A549 (cell line): Measurements from ENCODE around the gene TIMM9. TPM values are rescaled to one million over a fixed set of nuclear protein-coding genes. Genes with fewer than 3 reads are reported as not detected.

ENCODE experiments used
- ATAC-seq, 2 experiments: fragments of 200-7000 bp in 1 of 2; fragments of >200 bp in 1 of 2; cut with Nextera tagmentation in 1 of 2; cut with Tn5 transposase in 1 of 2; 3 replicates each; pipeline versions ENCODE4 v1.8.0 to v1.9.1; 2018 to 2020; ENCODE audit warnings: mild to moderate bottlenecking in 1 of 2, moderate library complexity in 1 of 2
- CTCF ChIA-PET: fragments of 300-600 bp; sonication (Branson Sonifier 250); formaldehyde crosslinking; extraction: SDS; loops from one replicate; lab custom pipeline; 2021; ENCODE audit warnings: antibody characterized with exemption, inconsistent platforms; lab: Yijun Ruan, JAX
- POLR2A ChIA-PET: fragments of 350-600 bp; formaldehyde crosslinking; extraction: SDS; loops from one replicate; lab custom pipeline; 2021; ENCODE audit warnings: antibody characterized with exemption, inconsistent platforms; lab: Yijun Ruan, JAX
- DNase-seq, 2 experiments: peaks; one replicate each; pipeline versions ENCODE4 v3.0.0 to v3.0.0-alpha.2; 2011 to 2016; ENCODE audit warnings: low read depth in 1 of 2, low spot score in 1 of 2
- FAIRE-seq: peaks from 2 replicates; lab custom pipeline; 2011; peaks lifted over from hg19 to GRCh38; lab: Jason Lieb, UNC
- H3K27ac ChIP-seq, 2 experiments: fragments of >200 bp; sonication (Bioruptor Twin); formaldehyde crosslinking; 3 replicates each; pipeline ENCODE4 v1.5.1; 2016 to 2017
- H3K4me1 ChIP-seq: fragments of >200 bp; sonication (Bioruptor Twin); formaldehyde crosslinking; 3 replicates; pipeline ENCODE4 v1.6.1; 2016
- H3K4me2 ChIP-seq: fragments of >200 bp; sonication (Bioruptor Twin); formaldehyde crosslinking; 3 replicates; pipeline ENCODE4 v1.6.1; 2016
- H3K4me3 ChIP-seq: fragments of >200 bp; sonication (Bioruptor Twin); formaldehyde crosslinking; 3 replicates; pipeline ENCODE4 v1.5.1; 2016
- H3K9me3 ChIP-seq: fragments of >200 bp; sonication (Bioruptor Twin); formaldehyde crosslinking; 3 replicates; pipeline ENCODE4 v1.6.1; 2016
- ATOH8 ChIP-seq: fragments of 250-450 bp; sonication (Bioruptor Pico); IDR thresholded peaks from 2 replicates; pipeline ENCODE4 v1.5.0; 2020; ENCODE audit warnings: low read depth, mild to moderate bottlenecking, moderate library complexity
- BHLHE40 ChIP-seq: IDR thresholded peaks from 2 replicates; pipeline ENCODE4 v1.6.1; 2012; ENCODE audit warnings: low read depth, low read length, inconsistent platforms
- CBX8 ChIP-seq: fragments of 200-600 bp; sonication (generic); IDR thresholded peaks from 2 replicates; pipeline ENCODE4 v1.6.1; 2016
- CHD4 ChIP-seq: fragments of 200-600 bp; sonication (generic); IDR thresholded peaks from 2 replicates; pipeline ENCODE4 v1.6.1; 2016; ENCODE audit warnings: antibody characterized with exemption, mild to moderate bottlenecking, borderline replicate concordance
- ESRRA ChIP-seq: fragments of 150-350 bp; IDR thresholded peaks from 2 replicates; pipeline ENCODE4 v1.6.1; 2014; ENCODE audit warnings: mild to moderate bottlenecking, low read length, borderline replicate concordance
- FOSB ChIP-seq: fragments of 250-450 bp; sonication (Bioruptor Pico); IDR thresholded peaks from 2 replicates; pipeline ENCODE4 v1.5.0; 2020; ENCODE audit warnings: mild to moderate bottlenecking, moderate library complexity
- FOSL2 ChIP-seq, 2 experiments: fragments of 450-650 bp in 1 of 2; fragments of >200 bp in 1 of 2; sonication (Bioruptor Twin) in 1 of 2; formaldehyde crosslinking; IDR thresholded peaks; 2 replicates each; pipeline versions ENCODE4 v1.5.0 to v1.6.1; 2016 to 2020; ENCODE audit warnings: mild to moderate bottlenecking in 1 of 2, moderate library complexity in 1 of 2
- GATA3 ChIP-seq: IDR thresholded peaks from 2 replicates; pipeline ENCODE4 v1.6.1; 2012; ENCODE audit warnings: borderline replicate concordance
- HDAC2 ChIP-seq: fragments of 200-600 bp; sonication (generic); IDR thresholded peaks from 2 replicates; pipeline ENCODE4 v1.6.1; 2016
- HMGXB4 ChIP-seq: fragments of 250-450 bp; sonication (Bioruptor Pico); IDR thresholded peaks from 2 replicates; pipeline ENCODE4 v1.5.0; 2021; ENCODE audit warnings: mild to moderate bottlenecking, moderate library complexity, borderline replicate concordance
- HOXA7 ChIP-seq: fragments of 250-450 bp; sonication (Bioruptor Pico); IDR thresholded peaks from 2 replicates; pipeline ENCODE4 v1.5.0; 2020; ENCODE audit warnings: mild to moderate bottlenecking, moderate library complexity
- HOXB5 ChIP-seq: fragments of 250-450 bp; sonication (Bioruptor Pico); IDR thresholded peaks from 2 replicates; pipeline ENCODE4 v1.5.0; 2020; ENCODE audit warnings: mild to moderate bottlenecking, moderate library complexity
- JUN ChIP-seq, 2 experiments: fragments of >200 bp; sonication (Bioruptor Twin); formaldehyde crosslinking; IDR thresholded peaks; 2 replicates in 1 of 2; 3 replicates in 1 of 2; pipeline ENCODE4 v1.6.1; 2016 to 2017
- MAFK ChIP-seq: fragments of 450-650 bp; IDR thresholded peaks from 2 replicates; pipeline ENCODE4 v1.6.1; 2014; ENCODE audit not compliant: partially characterized antibody
- MAX ChIP-seq: IDR thresholded peaks from 2 replicates; pipeline ENCODE4 v1.6.1; 2012
- MAZ ChIP-seq: fragments of 150-350 bp; IDR thresholded peaks from 2 replicates; pipeline ENCODE4 v1.6.1; 2014; ENCODE audit warnings: antibody characterized with exemption, low read depth, low read length, borderline replicate concordance
- NFE2L2 ChIP-seq: fragments of 150-350 bp; conservative IDR thresholded peaks from 2 replicates; pipeline ENCODE4 v1.6.1; 2014; ENCODE audit warnings: low read length
- POLR2A ChIP-seq: IDR thresholded peaks from 2 replicates; pipeline ENCODE4 v1.6.1; 2012; ENCODE audit warnings: mild to moderate bottlenecking, low read length
- RARB ChIP-seq: fragments of 250-450 bp; sonication (Bioruptor Pico); IDR thresholded peaks from 2 replicates; pipeline ENCODE4 v1.8.0; 2021; ENCODE audit warnings: mild to moderate bottlenecking, moderate library complexity
- RCOR1 ChIP-seq: fragments of 150-350 bp; IDR thresholded peaks from 2 replicates; pipeline ENCODE4 v1.6.1; 2014; ENCODE audit warnings: antibody characterized with exemption, low read length, low read depth
- REST ChIP-seq: fragments of 200-600 bp; sonication (generic); IDR thresholded peaks from 2 replicates; pipeline ENCODE4 v1.6.1; 2016; ENCODE audit warnings: antibody characterized with exemption, mild to moderate bottlenecking, moderate library complexity
- RFX5 ChIP-seq: fragments of 450-650 bp; IDR thresholded peaks from 2 replicates; pipeline ENCODE4 v1.7.1; 2014; ENCODE audit warnings: antibody characterized with exemption, mild to moderate bottlenecking, moderate library complexity
- RNF2 ChIP-seq: fragments of 200-600 bp; sonication (generic); IDR thresholded peaks from 2 replicates; pipeline ENCODE4 v1.6.1; 2016; ENCODE audit warnings: low read depth, mild to moderate bottlenecking, antibody characterized with exemption, moderate library complexity, borderline replicate concordance
- TP53 ChIP-seq: fragments of 250-450 bp; sonication (Bioruptor Pico); IDR thresholded peaks from 2 replicates; pipeline ENCODE4 v1.5.0; 2021; ENCODE audit warnings: mild to moderate bottlenecking, moderate library complexity
- ZFP36 ChIP-seq: fragments of 450-650 bp; IDR thresholded peaks from 2 replicates; pipeline ENCODE4 v1.6.1; 2014; ENCODE audit warnings: borderline replicate concordance; ENCODE audit not compliant: partially characterized antibody
- WGBS: methylation state at CpG from one replicate; pipeline ENCODE4 v1.1.6; 2017; ENCODE audit errors: missing lambda C conversion rate; 5-methylcytosine and 5-hydroxymethylcytosine counted together
- polyA plus RNA-seq, 4 experiments: library from polyadenylated mRNA; depleted of rRNA in 3 of 4; stranded (reverse); fragments of >200 nt; fragmentation: RNase III in 1 of 4; extraction: RNeasy Plus Mini Kit Qiagen cat#74134 plus additional on column Dnase treatment in 1 of 4; gene quantifications; 2 replicates in 3 of 4; 3 replicates in 1 of 4; pipeline ENCODE4 v1.2.3, GENCODE V29; 2011 to 2017

TIMM9 gene
- polyA plus RNA-seq, 2 of the 4 experiments (the other 2 are of a cell fraction) = 70.1 to 101 TPM

- peak overlapping the region; percentile 67 for H3K4me2 ChIP-seq
- H3K27ac ChIP-seq = peak overlapping the region; percentile 51 to 77
- ChIA-PET POLR2A (interaction anchor here (2.0 kb wide), 1 partner anchor 28 kb away, joined by 8 read pairs; the partner anchor contains the start of genes KIAA0586 and TIMM9), CTCF (interaction anchor here (0.6 to 1.8 kb wide), 4 partner anchors 9 to 134 kb away, joined by 3 to 8 read pairs (median 3); partner anchors contain the start of genes KIAA0586 and TIMM9)
- peaks cover 19% of the 10 kb centered on the region for H3K4me1 ChIP-seq
- TF ChIP-seq MAFK (peak; percentile 48), JUN (IDR thresholded peaks at IDR 0.05) (0 out of 5 replicates have a peak, but pooled peaks of 1 of the 2 experiments have one; percentile 24), REST (no peak), MAX (peak; percentile 67; the same call in 1 of the 2 replicates), FOSL2 (IDR thresholded peaks at IDR 0.05) (peak; percentile 22; the same call in 1 of the 2 replicates), FOSL2 (CRISPR knock-in tag; IDR thresholded peaks at IDR 0.05) (peak; percentile 68)
- FAIRE-seq (peak; percentile 83), ATAC-seq (peak; percentile 96 to 97), DNase-seq (peak; percentile 46 to 56)
- H3K4me3 ChIP-seq = no peak overlapping the region
- WGBS = 21% methylated on average over 9 of the region's 9 CpGs
- H3K9me3 ChIP-seq = no peaks in the 10 kb centered on the region
These were observed 28.4 kb upstream of the TIMM9 start for GRCh38 chr14:58455593-58456265.

- peak; percentile 18 for TF ChIP-seq MAFK
- no peak for TF ChIP-seq CBX8
- Histone ChIP-seq H3K27ac (no peak overlapping the region), H3K4me3 (no peak overlapping the region), H3K4me1 (peaks cover 5% of the 10 kb centered on the region; the same call in 1 of the 3 replicates), H3K9me3 (no peaks in the 10 kb centered on the region), H3K4me2 (no peak overlapping the region)
- 95% methylated on average over 5 of the region's 5 CpGs for WGBS
- ChIA-PET CTCF (interaction anchor here (0.7 to 1.7 kb wide), 2 partner anchors 11 to 12 kb away, joined by 5 to 8 read pairs; no protein-coding TSS in a partner anchor), POLR2A (interaction anchor here (1.2 kb wide), 1 partner anchor 17 kb away, joined by 4 read pairs; the partner anchor contains the start of genes KIAA0586 and TIMM9)
- FAIRE-seq = no peak
- no peak for DNase-seq
- no peak for ATAC-seq
These were observed 17.3 kb upstream of the TIMM9 start for GRCh38 chr14:58444627-58445026.

GRCh38 chr14:58439476-58439875 lies 12.1 kb upstream of the TIMM9 start:
- TF ChIP-seq BHLHE40 (no peak), FOSB (CRISPR knock-in tag) (no peak), CHD4 (no peak), ESRRA (no peak), RARB (CRISPR knock-in tag) (no peak), HOXA7 (CRISPR knock-in tag) (no peak), POLR2A (no peak), ZFP36 (no peak), NFE2L2 (no peak), RNF2 (no peak), RFX5 (no peak), MAX (no peak), ATOH8 (no peak), HMGXB4 (CRISPR knock-in tag) (no peak), HOXB5 (CRISPR knock-in tag) (no peak), RCOR1 (no peak), TP53 (CRISPR knock-in tag) (no peak), GATA3 (no peak), MAZ (no peak), HDAC2 (no peak)
- ATAC-seq = no peak

More at GRCh38 chr14:58439476-58439875, 12.1 kb upstream of the TIMM9 start:
- ChIA-PET CTCF (interaction anchor here (1.9 kb wide), 1 partner anchor 12 kb away, joined by 4 read pairs; the partner anchor contains the start of genes KIAA0586 and TIMM9), POLR2A (no interaction called here)
- Histone ChIP-seq H3K4me3 (no peak overlapping the region), H3K27ac (no peak overlapping the region), H3K9me3 (no peaks in the 10 kb centered on the region), H3K4me2 (no peak overlapping the region), H3K4me1 (peaks cover 5% of the 10 kb centered on the region; the same call in 1 of the 3 replicates)
- WGBS = 80% methylated on average over 5 of the region's 5 CpGs
- DNase-seq (no peak), FAIRE-seq (no peak)
